H9 (cell line): ENCODE data around the gene CBLB. TPM values are rescaled to one million over a fixed set of nuclear protein-coding genes. Genes with fewer than 3 reads are reported as not detected.

Experiments used
- DNase-seq: peaks from one replicate; pipeline ENCODE4 v3.0.0-alpha.2; 2017
- H2AFZ ChIP-seq: one replicate; pipeline ENCODE4 v1.6.1; 2013; ENCODE audit warnings: mild to moderate bottlenecking, low read length, control low read depth, moderate library complexity
- H2AK5ac ChIP-seq: 2 replicates; pipeline ENCODE4 v1.6.1; 2013; ENCODE audit warnings: low read length, control low read depth, mixed read lengths; ENCODE audit not compliant: insufficient read length
- H2BK120ac ChIP-seq: one replicate; pipeline ENCODE4 v1.6.1; 2013; ENCODE audit warnings: low read depth, mild to moderate bottlenecking, low read length, control low read depth, inconsistent platforms; ENCODE audit not compliant: poor library complexity, severe bottlenecking
- H2BK12ac ChIP-seq: 2 replicates; pipeline ENCODE4 v1.6.1; 2013; ENCODE audit warnings: low read length, control low read depth, mixed read lengths, low read depth; ENCODE audit not compliant: insufficient read length
- H2BK15ac ChIP-seq: 2 replicates; pipeline ENCODE4 v1.6.1; 2013; ENCODE audit warnings: low read depth, low read length, control low read depth
- H2BK20ac ChIP-seq: one replicate; pipeline ENCODE4 v1.6.1; 2013; ENCODE audit warnings: low read depth, mild to moderate bottlenecking, low read length, control low read depth, inconsistent platforms; ENCODE audit not compliant: poor library complexity, severe bottlenecking
- H2BK5ac ChIP-seq: 2 replicates; pipeline ENCODE4 v1.6.1; 2013; ENCODE audit warnings: low read length, control low read depth, mixed read lengths; ENCODE audit not compliant: insufficient read length
- H3K14ac ChIP-seq: 2 replicates; pipeline ENCODE4 v1.6.1; 2013; ENCODE audit warnings: low read length, control low read depth; ENCODE audit not compliant: insufficient read depth
- H3K18ac ChIP-seq: 2 replicates; pipeline ENCODE4 v1.6.1; 2013; ENCODE audit warnings: low read depth, mild to moderate bottlenecking, mixed read lengths, low read length, control low read depth; ENCODE audit not compliant: insufficient read length
- H3K23ac ChIP-seq: 2 replicates; pipeline ENCODE4 v1.6.1; 2013; ENCODE audit warnings: low read length, control low read depth, mixed read lengths, low read depth; ENCODE audit not compliant: insufficient read length
- H3K23me2 ChIP-seq: 2 replicates; pipeline ENCODE4 v1.6.1; 2013; ENCODE audit warnings: low read depth, mild to moderate bottlenecking, mixed read lengths, low read length, control low read depth; ENCODE audit not compliant: insufficient read length, poor library complexity, severe bottlenecking
- H3K27ac ChIP-seq: 2 replicates; pipeline ENCODE4 v1.5.1; 2013; ENCODE audit warnings: low read length, control low read depth, mixed read lengths, low read depth; ENCODE audit not compliant: insufficient read length
- H3K27me3 ChIP-seq: 2 replicates; pipeline ENCODE4 v1.6.1; 2013; ENCODE audit warnings: low read length, control low read depth, inconsistent platforms; ENCODE audit not compliant: insufficient read depth
- H3K4ac ChIP-seq: 2 replicates; pipeline ENCODE4 v1.6.1; 2013; ENCODE audit warnings: low read depth, mild to moderate bottlenecking, control low read depth, inconsistent platforms, low read length, moderate library complexity
- H3K4me1 ChIP-seq: 2 replicates; pipeline ENCODE4 v1.6.1; 2013; ENCODE audit warnings: low read length, control low read depth, inconsistent platforms; ENCODE audit not compliant: insufficient read depth
- H3K4me2 ChIP-seq: 2 replicates; pipeline ENCODE4 v1.6.1; 2013; ENCODE audit warnings: low read length, control low read depth, mixed read lengths; ENCODE audit not compliant: insufficient read length, insufficient read depth
- H3K56ac ChIP-seq: 2 replicates; pipeline ENCODE4 v1.6.1; 2013; ENCODE audit warnings: low read depth, mild to moderate bottlenecking, mixed read lengths, low read length, control low read depth; ENCODE audit not compliant: insufficient read length
- H3K79me1 ChIP-seq: 2 replicates; pipeline ENCODE4 v1.6.1; 2013; ENCODE audit warnings: low read depth, mild to moderate bottlenecking, moderate library complexity, low read length, control low read depth, inconsistent platforms; ENCODE audit not compliant: insufficient read depth, poor library complexity, severe bottlenecking
- H3K79me2 ChIP-seq: 2 replicates; pipeline ENCODE4 v1.6.1; 2013; ENCODE audit warnings: low read length, control low read depth, inconsistent platforms; ENCODE audit not compliant: insufficient read depth
- H3K9ac ChIP-seq: 2 replicates; pipeline ENCODE4 v1.6.1; 2013; ENCODE audit warnings: low read length, control low read depth, mixed read lengths; ENCODE audit not compliant: insufficient read length; ENCODE audit errors: extremely low read depth
- H3K9me3 ChIP-seq: one replicate; pipeline ENCODE4 v1.6.1; 2013; ENCODE audit warnings: low read depth, low read length, inconsistent platforms; ENCODE audit not compliant: control insufficient read depth
- H3T11ph ChIP-seq: one replicate; pipeline ENCODE4 v1.6.1; 2013; ENCODE audit warnings: mild to moderate bottlenecking, low read length, control low read depth, inconsistent platforms
- H4K20me1 ChIP-seq: one replicate; pipeline ENCODE4 v1.6.1; 2013; ENCODE audit not compliant: control insufficient read depth, insufficient read length, insufficient read depth
- H4K5ac ChIP-seq: 2 replicates; pipeline ENCODE4 v1.6.1; 2013; ENCODE audit warnings: low read depth, mild to moderate bottlenecking, mixed read lengths, low read length, control low read depth; ENCODE audit not compliant: insufficient read length
- H4K8ac ChIP-seq: replicated peaks from 2 replicates; pipeline ENCODE4 v1.6.1; 2013; ENCODE audit warnings: low read length, control low read depth, mixed read lengths, low read depth; ENCODE audit not compliant: insufficient read length
- H4K91ac ChIP-seq: 2 replicates; pipeline ENCODE4 v1.6.1; 2013; ENCODE audit warnings: low read depth, mild to moderate bottlenecking, moderate library complexity, mixed read lengths, low read length, control low read depth; ENCODE audit not compliant: insufficient read length
- H3K27ac Mint-ChIP-seq, 3 experiments: 2 replicates in 2 of 3; 3 replicates in 1 of 3; pipeline ENCODE4 v1.8.0; 2020 to 2021; ENCODE audit warnings: mixed read lengths in 3 of 3, mild to moderate bottlenecking in 1 of 3, moderate library complexity in 1 of 3
- H3K27me3 Mint-ChIP-seq: 2 replicates; pipeline ENCODE4 v1.8.0; 2021; ENCODE audit warnings: low read depth, mild to moderate bottlenecking, moderate library complexity, mixed read lengths
- H3K36me3 Mint-ChIP-seq, 3 experiments: 2 replicates in 2 of 3; 3 replicates in 1 of 3; pipeline ENCODE4 v1.8.0; 2020 to 2021; ENCODE audit warnings: low read depth in 3 of 3, mixed read lengths in 3 of 3; ENCODE audit not compliant: insufficient read depth in 1 of 3
- H3K4me1 Mint-ChIP-seq, 2 experiments: 2 replicates each; pipeline ENCODE4 v1.8.0; 2020; ENCODE audit warnings: mixed read lengths in 2 of 2
- H3K4me3 Mint-ChIP-seq, 2 experiments: 2 replicates in 1 of 2; 3 replicates in 1 of 2; pipeline ENCODE4 v1.8.0; 2020 to 2021; ENCODE audit warnings: mild to moderate bottlenecking in 2 of 2, mixed read lengths in 2 of 2, moderate library complexity in 1 of 2
- H3K9me3 Mint-ChIP-seq, 2 experiments: 2 replicates in 1 of 2; 3 replicates in 1 of 2; pipeline ENCODE4 v1.8.0; 2020; ENCODE audit warnings: mild to moderate bottlenecking in 2 of 2, mixed read lengths in 2 of 2, moderate library complexity in 1 of 2
- CTCF ChIP-seq: fragments of 200-600 bp; sonication (generic); conservative IDR thresholded peaks from 3 replicates; pipeline ENCODE4 v1.8.0; 2021; ENCODE audit warnings: antibody characterized with exemption, mild to moderate bottlenecking
- WGBS: extraction: QIAGEN DNeasy Blood & Tissue Kit; methylation state at CpG from one replicate; pipeline ENCODE4 v1.1.7; 2013; ENCODE audit warnings: missing lambda C conversion rate, low lambda C conversion rate, mixed read lengths; ENCODE audit not compliant: insufficient read length; ENCODE audit errors: extremely low coverage; 5-methylcytosine and 5-hydroxymethylcytosine counted together
- total RNA-seq: library from RNA; stranded (reverse); gene quantifications from 2 replicates; pipeline ENCODE4 v1.2.1, GENCODE V29; 2021

The CBLB gene
- total RNA-seq, 1 experiment from 2014 or later, result 25.7 TPM

- H3K14ac ChIP-seq, result no peak overlapping the region
- H2AK5ac ChIP-seq, result no peak overlapping the region
- H3K79me2 ChIP-seq, result no peaks in the 10 kb centered on the region; the same call in 1 of the 2 replicates
- H3K9me3 ChIP-seq, result no peaks in the 10 kb centered on the region
- no peak overlapping the region for H3K9ac ChIP-seq
- H2BK5ac ChIP-seq, result no peak overlapping the region
- H2BK15ac ChIP-seq, result no peak overlapping the region
- H3T11ph ChIP-seq, result no peak overlapping the region
- no peak overlapping the region for H2BK120ac ChIP-seq
- TF ChIP-seq CTCF, result no peak
- H3K56ac ChIP-seq, result no peak overlapping the region
- H3K4me1 ChIP-seq, result no peaks in the 10 kb centered on the region; the same call in 1 of the 2 replicates
- H4K8ac ChIP-seq, result no peak overlapping the region
- Mint-ChIP-seq H3K36me3 (peaks cover 0 to 7% (median 4%) of the 10 kb centered on the region in 3 experiments; a peak in 3 of 7 replicates), H3K27me3 (no peaks in the 10 kb centered on the region), H3K4me3 (no peak overlapping the region), H3K27ac (peak overlapping the region in 1 of 3 experiments; percentile 33; a peak in 2 of 7 replicates), H3K9me3 (peaks cover 0 to 7% of the 10 kb centered on the region in 2 experiments; a peak in 3 of 5 replicates), H3K4me1 (peaks cover 16 to 23% of the 10 kb centered on the region in 2 experiments)
- no peak overlapping the region for H2AFZ ChIP-seq
- no peak overlapping the region for H3K4me2 ChIP-seq
- no peaks in the 10 kb centered on the region for H3K27me3 ChIP-seq
- H2BK20ac ChIP-seq, result no peak overlapping the region
- H4K5ac ChIP-seq, result no peak overlapping the region
- no peak for DNase-seq
- H3K18ac ChIP-seq, result no peak overlapping the region
- H4K20me1 ChIP-seq, result no peaks in the 10 kb centered on the region
- no peak overlapping the region for H3K23ac ChIP-seq
- no peak overlapping the region for H2BK12ac ChIP-seq
- no peaks in the 10 kb centered on the region for H3K23me2 ChIP-seq
- H3K79me1 ChIP-seq, result peaks cover 6% of the 10 kb centered on the region
- no peak overlapping the region for H4K91ac ChIP-seq
- H3K4ac ChIP-seq, result no peak overlapping the region
- no CpG with 5 or more reads among the region's 6 CpGs for WGBS
- H3K27ac ChIP-seq, result no peak overlapping the region
Observed at GRCh38 chr3:105791919-105792786, 76.7 kb downstream of the CBLB start.
